GM12892 (cell line): ENCODE measurements around the gene DRC1.

Experiments used
- POLR2A ChIP-seq: IDR thresholded peaks from 2 replicates; pipeline ENCODE4 v1.6.1; 2011; ENCODE audit warnings: low read depth, low read length, control low read depth
- POLR2AphosphoS5 ChIP-seq: IDR thresholded peaks from 2 replicates; pipeline ENCODE4 v1.6.1; 2011; ENCODE audit warnings: low read depth, low read length, control low read depth

DNA sequence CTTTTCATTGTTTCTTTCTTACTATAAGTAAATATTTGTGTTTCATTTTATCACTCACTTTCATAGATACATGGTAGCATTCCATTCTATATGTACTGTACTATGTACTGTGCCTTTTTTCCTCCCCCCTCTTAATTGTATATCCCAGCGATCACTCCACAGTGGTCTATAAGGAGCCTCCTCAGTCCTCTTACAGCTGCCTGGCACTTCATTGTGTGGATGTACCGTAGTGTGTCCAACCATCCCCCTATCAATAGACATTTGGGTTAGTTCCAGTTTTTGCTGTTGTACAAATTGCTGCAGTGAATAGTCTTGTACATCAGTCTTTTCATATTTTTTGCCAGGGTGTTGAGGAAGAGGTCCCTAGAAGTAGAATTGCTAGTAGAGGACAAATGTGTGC lies 21.4 kb upstream of the DRC1 start:
- TF ChIP-seq POLR2A: no peak
- TF ChIP-seq POLR2AphosphoS5: no peak
